GM19240 (cell line): ENCODE results near the gene ETDA.
"Not testable (repeated sequence)": the region's sequence is repeated elsewhere in the genome, so short reads cannot be mapped to it uniquely, and the experiment has no call there.

Source experiments
- DNase-seq: peaks from one replicate; pipeline ENCODE4 v3.0.0; 2011; ENCODE audit warnings: low spot score; ENCODE audit not compliant: insufficient read length

The ETDA gene

DNA sequence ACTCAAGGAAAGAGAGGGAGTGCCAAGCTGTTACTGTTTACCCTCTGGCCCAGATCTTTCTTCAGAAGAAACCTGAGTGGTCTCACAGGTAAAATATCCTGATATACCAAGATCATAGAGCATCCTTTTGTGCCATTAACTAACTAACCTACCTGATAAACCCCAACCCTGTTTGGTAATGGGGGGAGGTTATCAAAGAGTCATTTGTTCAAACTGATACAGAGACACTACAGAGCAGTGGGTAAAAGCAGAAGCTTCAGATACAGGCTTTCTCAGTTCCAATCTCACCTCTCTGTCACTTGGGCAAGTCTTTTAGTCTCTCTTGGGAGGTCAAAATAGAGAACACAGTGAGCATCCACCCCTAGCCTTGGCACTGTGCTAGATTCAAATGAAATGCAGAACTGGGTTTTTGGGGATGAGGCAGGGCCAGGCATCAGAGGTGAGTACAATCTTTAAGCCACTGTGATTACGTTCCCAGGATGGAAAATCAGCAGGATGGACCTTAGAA is at the start of gene ETDA:
TSS of gene ETDA (plus strand) at position 51 of the 508 bp plus-strand sequence. CDS start 1,216 bp downstream, outside the sequence.
- DNase-seq = not testable (repeated sequence)

DNA sequence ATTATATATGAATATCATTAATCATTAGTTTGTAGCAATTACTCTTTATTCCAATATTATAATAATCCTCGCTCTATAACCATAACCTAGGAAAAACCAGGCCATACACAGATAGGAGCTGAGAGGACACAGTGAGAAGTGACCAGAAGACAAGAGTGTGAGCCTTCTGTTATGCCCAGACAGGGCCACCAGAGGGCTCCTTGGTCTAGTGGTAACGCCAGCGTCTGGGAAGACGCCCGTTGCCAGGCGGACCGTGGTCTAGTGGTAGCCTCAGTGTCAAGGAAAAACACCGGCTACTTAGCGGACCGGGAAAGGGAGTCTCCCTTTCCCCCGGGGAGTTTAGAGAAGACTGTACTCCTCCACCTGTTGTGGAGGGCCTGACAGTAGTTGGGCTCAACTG is 45.4 kb upstream of the ETDA start:
- not testable (repeated sequence) for DNase-seq

DNA sequence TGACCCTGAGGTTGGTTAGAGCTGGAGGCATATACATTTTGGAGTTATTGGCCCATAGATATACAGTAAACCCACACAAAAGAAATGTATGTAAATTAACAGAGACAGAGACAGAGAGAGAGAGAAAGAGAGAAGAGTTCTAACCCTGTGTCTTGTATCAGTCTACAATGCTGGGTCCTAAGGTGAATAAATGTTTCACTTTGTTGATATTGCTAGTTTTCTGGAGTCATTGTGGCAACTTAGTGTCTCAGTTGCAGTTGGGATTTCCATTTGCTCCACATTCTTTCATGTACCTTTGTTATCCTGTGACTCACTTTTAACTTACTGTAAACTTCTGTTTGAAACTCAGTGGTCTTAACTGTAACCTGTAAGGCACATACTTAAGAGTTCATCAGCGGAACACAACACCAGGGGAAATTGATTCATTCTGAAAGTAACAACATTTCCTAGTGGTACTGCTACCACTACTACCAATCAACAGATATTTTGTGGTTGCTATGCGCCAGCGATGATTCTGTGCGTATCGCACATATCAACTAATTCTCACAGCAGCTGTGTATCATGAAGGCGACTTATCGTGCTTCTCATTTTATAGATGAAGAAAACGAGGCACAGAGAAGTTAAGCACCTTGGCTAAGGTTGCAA is 38.5 kb upstream of the ETDA start:
- no peak for DNase-seq

DNA sequence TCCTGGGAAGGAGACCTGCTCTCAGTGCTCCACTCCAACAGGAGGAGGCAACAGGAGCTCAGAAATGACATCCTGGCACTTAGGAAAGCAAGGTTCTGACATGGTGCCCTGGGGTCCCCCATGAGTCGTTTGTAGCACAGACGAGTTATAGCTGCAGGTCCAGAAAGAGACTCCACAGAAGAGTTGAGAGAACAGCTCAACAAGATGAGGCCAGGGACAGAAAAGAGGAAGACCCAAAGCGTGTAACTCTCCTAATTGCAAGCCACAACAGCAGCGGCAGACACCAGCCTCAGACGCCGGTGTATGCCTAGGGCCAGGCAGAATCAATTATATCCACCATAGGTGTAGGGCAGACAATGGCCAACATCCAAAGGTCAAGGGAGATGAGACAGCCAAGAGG is 5.9 kb upstream of the ETDA start:
- not testable (repeated sequence) for DNase-seq

DNA sequence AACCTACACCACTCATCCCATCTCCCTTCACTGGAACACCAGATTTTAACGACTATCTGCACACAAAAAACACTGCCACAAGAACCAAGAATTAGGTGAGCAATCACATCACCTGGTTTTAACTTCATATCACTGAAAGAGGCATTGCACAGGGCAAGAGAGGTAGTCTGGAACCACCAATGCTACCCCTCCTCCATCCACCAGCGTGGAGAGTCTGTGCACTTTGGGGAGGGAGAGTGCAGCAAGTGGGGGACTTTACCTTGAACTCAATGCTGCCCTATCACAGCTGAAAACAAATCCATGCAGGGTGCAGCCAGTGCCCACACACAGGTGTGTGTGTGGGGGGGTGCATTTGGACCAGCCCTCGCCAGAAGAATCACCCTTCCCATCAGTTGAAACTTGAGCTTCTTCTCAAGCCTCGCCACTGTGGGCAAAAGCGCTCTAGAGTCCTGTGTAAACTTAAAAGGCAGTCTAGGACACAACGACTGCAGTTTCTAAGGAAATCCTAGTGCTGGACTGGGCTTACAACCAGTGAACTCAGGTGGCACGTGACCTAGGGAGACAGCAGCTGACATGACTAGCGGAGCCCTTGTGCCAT is 4.3 kb downstream of the ETDA start:
- DNase-seq = not testable (repeated sequence)

DNA sequence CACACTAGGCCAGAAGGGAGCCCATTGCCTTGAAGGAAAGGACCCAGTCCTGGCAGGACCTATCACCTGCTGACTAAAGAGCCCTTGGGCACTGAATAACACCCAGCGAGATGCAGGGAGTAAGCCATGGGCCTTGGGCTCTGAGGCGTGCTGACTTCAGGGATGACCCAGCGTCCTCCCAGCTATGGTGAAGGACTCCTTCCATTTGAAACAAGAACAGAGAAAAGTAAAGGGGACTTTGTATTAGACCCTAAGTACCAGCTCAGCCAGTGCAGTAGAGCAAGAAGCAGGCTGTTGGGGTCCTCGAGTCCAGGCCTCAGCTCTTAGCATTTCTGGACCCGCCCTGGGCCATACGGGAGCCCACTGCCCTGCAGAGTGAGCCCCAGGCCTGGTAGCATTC is 5.1 kb downstream of the ETDA start:
- DNase-seq = no peak

DNA sequence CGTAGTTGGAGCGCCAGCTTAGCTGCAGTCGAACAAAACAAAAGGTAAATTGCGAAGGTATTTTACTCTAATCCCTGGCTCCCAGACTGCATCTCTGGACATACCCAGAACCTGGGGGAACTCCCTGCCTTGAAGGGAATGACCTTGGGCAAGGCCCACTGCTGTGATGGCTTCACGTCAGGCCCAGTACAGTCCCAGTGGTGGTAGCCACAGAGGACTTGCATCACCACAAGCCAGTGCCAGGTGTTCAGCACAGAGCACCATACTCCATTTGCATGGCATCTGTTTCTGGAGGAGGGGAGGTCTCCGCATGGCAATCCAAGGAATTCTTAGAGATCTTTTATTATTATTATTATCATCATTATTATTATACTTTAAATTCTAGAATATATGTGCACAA is 5.6 kb downstream of the ETDA start:
- no peak for DNase-seq

DNA sequence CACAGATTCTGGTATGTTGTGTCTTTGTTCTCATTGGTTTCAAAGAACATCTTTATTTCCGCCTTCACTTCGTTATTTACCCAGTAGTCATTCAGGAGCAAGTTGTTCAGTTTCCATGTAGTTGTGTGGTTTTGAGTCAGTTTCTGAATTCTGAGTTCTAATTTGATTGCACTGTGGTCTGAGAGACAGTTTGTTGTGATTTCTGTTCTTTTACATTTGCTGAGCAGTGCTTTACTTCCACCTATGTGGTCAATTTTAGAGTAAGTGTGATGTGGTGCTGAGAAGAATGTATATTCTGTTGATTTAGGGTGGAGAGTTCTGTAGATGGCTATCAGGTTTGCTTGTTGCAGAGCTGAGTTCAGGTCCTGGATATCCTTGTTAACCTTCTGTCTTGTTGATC is 9.1 kb downstream of the ETDA start:
- not testable (repeated sequence) for DNase-seq

DNA sequence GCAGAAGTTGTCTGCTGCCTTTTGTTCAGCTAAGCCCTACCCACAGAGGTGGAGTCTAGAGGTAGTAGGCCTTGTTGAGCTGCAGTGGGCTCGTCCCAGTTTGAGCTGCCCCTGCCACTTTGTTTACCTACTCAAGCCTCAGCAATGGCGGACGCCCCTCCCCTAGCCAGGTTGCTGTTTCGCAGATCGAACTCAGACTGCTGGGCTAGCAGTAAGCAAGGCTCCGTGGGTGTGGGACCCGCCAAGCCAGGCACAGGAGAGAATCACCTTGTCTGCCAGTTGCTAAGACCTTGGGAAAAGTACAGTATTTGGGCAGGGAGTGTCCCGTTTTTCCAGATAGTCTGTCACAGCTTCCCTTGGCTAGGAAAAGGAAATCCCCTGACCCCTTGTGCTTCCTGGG is 11.5 kb downstream of the ETDA start:
- DNase-seq = not testable (repeated sequence)

DNA sequence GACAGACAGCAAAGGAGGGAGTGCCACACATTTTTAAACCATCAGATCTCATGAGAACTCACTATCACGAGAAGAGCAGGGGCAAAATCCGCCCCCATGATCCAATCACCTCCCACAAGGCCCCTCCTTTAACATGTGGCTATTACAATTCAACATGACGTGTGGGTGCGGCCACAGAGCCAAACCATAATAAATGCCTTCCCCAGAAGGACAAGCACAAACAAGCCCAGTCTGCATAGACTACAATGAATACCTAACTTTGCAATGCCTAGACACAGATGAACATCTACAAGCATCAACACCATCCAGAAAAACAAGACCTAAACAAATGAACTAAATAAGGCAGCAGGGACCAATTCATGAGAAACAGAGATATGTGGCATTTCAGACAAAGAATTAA is 12.3 kb downstream of the ETDA start:
- DNase-seq = no peak

DNA sequence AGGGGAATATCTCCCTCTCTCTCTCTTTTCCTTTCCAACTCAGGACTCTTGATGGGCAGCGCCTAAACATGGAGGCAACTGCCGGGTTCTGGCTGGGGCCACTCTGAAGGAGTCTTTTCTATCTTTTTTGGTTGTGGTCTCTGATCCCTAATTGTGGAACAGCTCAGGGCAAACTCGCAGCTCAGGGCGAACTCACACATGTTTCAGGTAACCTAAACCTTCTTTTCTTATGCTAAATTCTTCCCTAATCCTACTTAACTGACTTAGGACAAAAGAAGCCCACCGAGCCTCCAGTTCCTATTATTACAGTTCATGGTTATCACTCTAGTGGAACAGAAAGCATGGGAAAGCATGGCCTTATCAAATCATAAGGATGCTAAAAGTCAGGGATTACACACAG is 21.3 kb downstream of the ETDA start:
- no peak for DNase-seq

DNA sequence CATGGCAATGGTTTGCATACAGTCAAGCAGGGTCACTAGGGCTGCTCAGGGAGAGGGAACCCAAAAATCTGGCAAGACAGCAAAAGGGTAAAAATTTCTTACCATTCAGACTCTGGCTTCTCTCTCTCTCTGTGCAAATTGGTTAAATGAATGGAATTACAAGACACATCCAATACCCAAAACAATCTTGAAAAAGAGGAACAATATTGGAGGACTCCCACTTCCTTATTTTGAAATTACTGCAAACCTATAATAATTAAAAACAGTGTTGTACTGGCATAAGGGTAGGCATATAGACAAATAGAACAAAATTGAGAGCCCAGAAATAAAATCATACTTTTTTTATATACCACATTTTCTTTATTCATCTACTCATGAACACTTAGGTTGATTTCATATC is 24.1 kb downstream of the ETDA start:
- DNase-seq = no peak

DNA sequence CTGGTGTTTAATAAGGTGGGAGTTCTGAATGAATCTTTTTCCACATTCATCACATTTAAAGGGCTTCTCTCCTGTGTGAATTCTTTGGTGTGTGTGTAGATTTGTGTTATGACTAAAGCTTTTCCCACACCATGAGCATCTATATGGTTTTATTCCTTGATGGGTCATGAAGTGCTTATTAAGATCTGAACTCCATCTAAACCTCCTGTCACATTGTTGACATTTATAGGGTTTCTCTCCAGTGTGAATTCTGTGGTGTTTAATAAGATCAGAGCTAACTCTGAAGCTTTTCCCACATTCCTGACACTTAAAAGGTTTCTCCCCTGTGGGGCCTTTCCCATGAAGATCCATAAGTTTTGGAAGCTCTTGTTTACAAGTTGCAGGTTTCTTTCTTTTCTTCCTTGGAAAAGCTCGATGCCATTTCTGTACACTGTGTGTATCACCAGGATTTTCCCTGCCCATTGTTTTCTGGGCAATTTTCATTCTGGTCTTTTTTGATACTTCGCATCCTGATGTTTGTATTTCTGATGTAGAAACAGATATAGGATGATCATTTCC is 35.5 kb downstream of the ETDA start:
- no peak for DNase-seq

DNA sequence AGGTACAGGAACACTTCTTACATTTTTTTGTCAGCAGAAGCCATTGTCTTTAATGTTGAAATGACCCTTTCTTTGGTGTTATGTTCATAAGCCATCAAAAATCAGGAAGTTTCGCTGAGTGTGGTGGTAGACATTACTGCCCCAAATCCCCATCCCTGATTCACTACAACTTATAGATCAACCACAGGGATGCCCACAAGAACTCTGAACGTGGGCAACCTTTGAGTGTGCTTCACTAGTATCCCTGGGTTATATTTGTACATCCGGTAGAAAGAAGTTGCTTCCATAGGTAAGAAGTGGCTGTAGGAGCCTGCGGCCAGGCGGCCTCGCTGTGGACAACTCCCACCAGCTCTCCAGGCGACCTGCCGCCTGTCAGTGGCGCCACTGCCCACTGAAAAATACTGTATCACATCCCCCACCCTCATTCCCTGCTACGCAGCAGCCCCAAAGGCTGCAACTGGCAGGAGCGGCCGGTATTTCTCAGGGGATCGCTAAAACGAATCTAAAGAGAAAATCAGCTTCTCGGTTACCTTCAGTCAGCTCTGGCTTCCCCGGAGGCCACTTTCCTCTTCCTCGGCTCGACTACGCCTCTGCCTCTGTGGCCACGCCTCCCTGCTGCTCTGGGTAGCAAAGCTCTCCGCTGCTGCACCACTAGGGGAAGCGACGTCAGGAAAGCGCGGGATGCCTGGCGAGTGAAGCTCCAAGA is 43.5 kb downstream of the ETDA start:
- DNase-seq = peak; percentile 11

DNA sequence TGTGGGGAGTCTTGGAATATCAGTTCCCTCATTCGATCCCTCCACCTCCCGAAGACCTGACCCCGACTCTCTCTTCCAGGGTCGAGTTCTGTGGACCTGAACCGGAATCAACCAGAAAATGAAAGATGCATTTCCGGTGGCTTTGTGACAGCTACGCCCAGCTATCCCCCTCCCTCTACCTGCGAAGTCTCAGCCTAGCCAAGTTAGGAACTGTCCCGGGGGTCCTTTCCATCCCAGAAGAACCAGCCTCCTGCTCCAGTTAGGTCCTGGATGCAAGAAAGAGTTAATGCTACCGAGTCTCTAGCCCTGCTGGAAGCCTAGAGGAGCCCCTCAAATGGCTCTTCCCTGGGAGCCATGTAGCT is 44.1 kb downstream of the ETDA start:
- no peak for DNase-seq

DNA sequence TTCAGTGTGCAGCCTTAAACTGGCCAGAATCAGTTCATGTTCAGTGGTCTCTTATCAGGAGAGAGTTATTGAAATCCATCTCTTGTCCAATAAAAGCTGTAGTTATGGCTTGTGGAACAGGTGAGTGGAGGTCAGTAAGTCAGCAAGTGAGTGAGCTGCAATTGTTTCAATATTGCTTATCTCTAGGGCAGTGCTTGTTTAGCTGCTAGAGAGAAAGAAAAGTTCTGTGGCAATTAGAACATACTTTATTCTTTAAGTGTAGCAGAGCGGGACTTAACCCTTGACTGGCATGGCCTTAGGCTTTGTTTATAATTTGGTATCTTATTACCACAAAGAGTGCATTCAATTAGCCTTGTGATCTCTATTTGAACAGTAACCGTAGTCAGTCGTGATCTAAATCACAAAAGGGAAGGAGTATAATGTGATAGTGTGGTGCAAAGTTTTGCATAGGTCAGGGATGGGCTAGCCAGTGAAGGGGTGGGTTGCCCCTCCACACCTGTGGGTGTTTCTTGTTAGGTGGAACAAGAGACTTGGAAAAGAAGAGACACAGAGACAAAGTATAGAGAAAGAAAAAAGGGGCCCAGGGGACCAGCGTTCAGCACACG is 50.5 kb downstream of the ETDA start:
- DNase-seq = no peak
